Measurements from ENCODE around the gene METTL9.
"Not testable (repeated sequence)": the region's sequence is repeated elsewhere in the genome, so short reads cannot be mapped to it uniquely, and the experiment has no call there.

DNA sequence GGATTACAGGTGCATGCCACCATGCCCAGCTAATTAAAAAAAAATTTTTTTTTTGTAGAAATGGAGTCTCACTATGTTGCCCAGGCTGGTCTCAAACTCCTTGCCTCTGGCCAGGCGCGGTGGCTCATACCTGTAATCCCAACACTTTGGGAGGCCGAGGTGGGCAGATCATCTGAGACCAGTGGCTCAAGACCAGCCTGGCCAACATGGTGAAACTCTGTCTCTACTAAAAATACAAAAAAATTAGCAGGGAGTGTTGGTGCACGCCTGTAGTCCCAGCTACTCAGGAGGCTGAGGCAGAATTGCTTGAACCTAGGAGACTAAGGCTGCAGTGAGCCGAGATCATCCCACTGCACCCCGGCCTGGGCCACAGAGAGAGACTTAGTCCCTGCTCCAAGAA lies 19.2 kb upstream of the METTL9 start:
- TF ChIP-seq, protein P1, sequence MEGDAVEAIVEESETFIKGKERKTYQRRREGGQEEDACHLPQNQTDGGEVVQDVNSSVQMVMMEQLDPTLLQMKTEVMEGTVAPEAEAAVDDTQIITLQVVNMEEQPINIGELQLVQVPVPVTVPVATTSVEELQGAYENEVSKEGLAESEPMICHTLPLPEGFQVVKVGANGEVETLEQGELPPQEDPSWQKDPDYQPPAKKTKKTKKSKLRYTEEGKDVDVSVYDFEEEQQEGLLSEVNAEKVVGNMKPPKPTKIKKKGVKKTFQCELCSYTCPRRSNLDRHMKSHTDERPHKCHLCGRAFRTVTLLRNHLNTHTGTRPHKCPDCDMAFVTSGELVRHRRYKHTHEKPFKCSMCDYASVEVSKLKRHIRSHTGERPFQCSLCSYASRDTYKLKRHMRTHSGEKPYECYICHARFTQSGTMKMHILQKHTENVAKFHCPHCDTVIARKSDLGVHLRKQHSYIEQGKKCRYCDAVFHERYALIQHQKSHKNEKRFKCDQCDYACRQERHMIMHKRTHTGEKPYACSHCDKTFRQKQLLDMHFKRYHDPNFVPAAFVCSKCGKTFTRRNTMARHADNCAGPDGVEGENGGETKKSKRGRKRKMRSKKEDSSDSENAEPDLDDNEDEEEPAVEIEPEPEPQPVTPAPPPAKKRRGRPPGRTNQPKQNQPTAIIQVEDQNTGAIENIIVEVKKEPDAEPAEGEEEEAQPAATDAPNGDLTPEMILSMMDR (IDR thresholded peaks at IDR 0.05; ENCODE audit: insufficient read depth, low read length, poor library complexity, severe bottlenecking): not testable (repeated sequence)
- TF ChIP-seq EZH2phosphoT487 (conservative IDR thresholded peaks at IDR 0.05; ENCODE audit: low read length): not testable (repeated sequence)
